K562 (cell line): ENCODE data around the gene MYO9A. TPM values are rescaled to one million over a fixed set of nuclear protein-coding genes. Genes with fewer than 3 reads are reported as not detected.

Experiments
- GATAD2A ChIP-seq: fragments of 450-650 bp; IDR thresholded peaks from 2 replicates; pipeline ENCODE4 v1.6.1; 2017
- KLF10 ChIP-seq: fragments of 250-450 bp; sonication (Bioruptor Pico); IDR thresholded peaks from 2 replicates; pipeline ENCODE4 v1.6.1; 2021; ENCODE audit warnings: matching md5 sums
- NEUROD1 ChIP-seq: fragments of 150-350 bp; IDR thresholded peaks from 2 replicates; pipeline ENCODE4 v1.6.1; 2014; ENCODE audit warnings: borderline replicate concordance, low read length, low read depth; ENCODE audit not compliant: partially characterized antibody
- NR1H2 ChIP-seq: sonication (generic); formaldehyde crosslinking; IDR thresholded peaks from 2 replicates; pipeline ENCODE4 v1.4.0; 2020; ENCODE audit warnings: mild to moderate bottlenecking, missing genetic modification reagents
- RBBP5 ChIP-seq: fragments of 200-600 bp; sonication (generic); IDR thresholded peaks from 2 replicates; pipeline ENCODE4 v1.6.1; 2012; ENCODE audit warnings: borderline replicate concordance, mild to moderate bottlenecking, low read length, control low read depth, inconsistent platforms; ENCODE audit not compliant: insufficient read depth, poor library complexity, severe bottlenecking
- RHOXF2B ChIP-seq: fragments of 250-450 bp; sonication (Bioruptor Pico); conservative IDR thresholded peaks from 2 replicates; pipeline ENCODE4 v1.5.1; 2021
- SMARCB1 ChIP-seq: IDR thresholded peaks from 2 replicates; pipeline ENCODE4 v1.6.1; 2011; ENCODE audit warnings: improper control_type of control experiment, low read depth; ENCODE audit not compliant: insufficient read length
- TCFL5 ChIP-seq: fragments of 250-450 bp; sonication (Bioruptor Pico); conservative IDR thresholded peaks from 2 replicates; pipeline ENCODE4 v1.6.1; 2021; ENCODE audit warnings: mild to moderate bottlenecking, moderate library complexity, matching md5 sums
- YY1 ChIP-seq, 3 experiments: IDR thresholded peaks; 2 replicates each; pipeline ENCODE4 v1.6.1; 2011; ENCODE audit warnings: low read length in 2 of 3, mild to moderate bottlenecking in 2 of 3, moderate library complexity in 2 of 3, borderline replicate concordance in 1 of 3, control low read depth in 1 of 3, low read depth in 1 of 3; ENCODE audit not compliant: insufficient read depth in 3 of 3, insufficient replicate concordance in 2 of 3, control insufficient read depth in 1 of 3, insufficient read length in 1 of 3; ENCODE audit errors: extremely low read depth in 1 of 3
- ZNF175 ChIP-seq: fragments of 200-800 bp; sonication (Bioruptor generic); IDR thresholded peaks from 2 replicates; pipeline ENCODE4 v1.6.1; 2016; ENCODE audit warnings: low read depth, mild to moderate bottlenecking, missing genetic modification characterization, missing compliant biosample characterization
- ZNF583 ChIP-seq: fragments of 250-450 bp; sonication (Bioruptor Pico); IDR thresholded peaks from 2 replicates; pipeline ENCODE4 v1.4.0; 2020
- ZNF764 ChIP-seq: fragments of 250-450 bp; sonication (Bioruptor Pico); IDR thresholded peaks from 2 replicates; pipeline ENCODE4 v1.4.0; 2020; ENCODE audit warnings: low read depth, mild to moderate bottlenecking, moderate library complexity
- polyA plus RNA-seq, 8 experiments: library from polyadenylated mRNA; depleted of rRNA in 4 of 8; stranded (reverse) in 5 of 8; unstranded in 3 of 8; fragments of >200 nt; fragmentation: Nextera tagmentation in 2 of 8; fragmentation: Illumina TruSeq in 1 of 8; extraction: Ambion mirVana in 2 of 8; extraction: Trizol in 1 of 8; gene quantifications; 2 replicates each; pipeline versions ENCODE4 v1.2.1 to v1.2.3, GENCODE V29; 2011 to 2014; ENCODE audit warnings: inconsistent platforms in 1 of 8, missing spikeins in 1 of 8
- total RNA-seq, 7 experiments: library from RNA; depleted of rRNA in 6 of 7; stranded (reverse); fragments of >200 nt in 6 of 7; fragmentation: Illumina TruSeq in 2 of 7; extraction: Trizol in 2 of 7; gene quantifications; 2 replicates each; pipeline versions ENCODE4 v1.2.1 to v1.2.3, GENCODE V29; 2011 to 2021; ENCODE audit warnings: low replicate concordance in 1 of 7
- TF ChIP-seq, protein P1 (sequence below): fragments of 250-450 bp; sonication (Bioruptor Pico); IDR thresholded peaks from 2 replicates; pipeline ENCODE4 v1.4.0; 2020; ENCODE audit warnings: mild to moderate bottlenecking, moderate library complexity
- TF ChIP-seq, protein P2 (sequence below): fragments of 450-650 bp; IDR thresholded peaks from 2 replicates; pipeline ENCODE4 v1.6.1; 2016; ENCODE audit warnings: borderline replicate concordance
- TF ChIP-seq, protein P3 (sequence below): IDR thresholded peaks from 2 replicates; pipeline ENCODE4 v1.6.1; 2011; ENCODE audit warnings: borderline replicate concordance, low read depth, mild to moderate bottlenecking, moderate library complexity, low read length; ENCODE audit not compliant: insufficient read depth, poor library complexity, severe bottlenecking

The MYO9A gene
- total and polyA plus RNA-seq, 9 of the 15 experiments (the other 6 are each of a cell fraction or from before 2014, with no cell fraction given) = 1.9 to 15.4 (median 5.8) TPM

DNA sequence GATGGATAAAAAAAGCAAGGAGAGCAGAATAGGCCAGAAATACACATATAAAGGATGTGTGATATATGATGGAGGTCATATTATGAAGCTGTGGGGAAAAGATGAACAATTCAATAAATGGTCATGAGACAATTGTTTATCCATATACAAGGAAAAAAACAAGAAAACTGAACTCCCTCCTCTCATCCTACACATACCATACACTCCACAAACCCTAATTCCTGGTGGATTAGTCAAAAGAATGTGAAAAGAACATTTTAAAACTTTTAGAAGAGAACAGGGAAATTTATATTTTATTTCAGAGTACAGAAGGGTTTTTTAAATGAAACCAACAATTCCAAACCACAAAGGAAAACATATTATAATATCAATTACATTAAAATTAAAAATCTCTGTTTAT lies 342.1 kb downstream of the MYO9A start (continued):
- no peak for TF ChIP-seq RBBP5
- TF ChIP-seq SMARCB1 = no peak
- TF ChIP-seq KLF10 (CRISPR knock-in tag) = no peak
- TF ChIP-seq, protein P1, sequence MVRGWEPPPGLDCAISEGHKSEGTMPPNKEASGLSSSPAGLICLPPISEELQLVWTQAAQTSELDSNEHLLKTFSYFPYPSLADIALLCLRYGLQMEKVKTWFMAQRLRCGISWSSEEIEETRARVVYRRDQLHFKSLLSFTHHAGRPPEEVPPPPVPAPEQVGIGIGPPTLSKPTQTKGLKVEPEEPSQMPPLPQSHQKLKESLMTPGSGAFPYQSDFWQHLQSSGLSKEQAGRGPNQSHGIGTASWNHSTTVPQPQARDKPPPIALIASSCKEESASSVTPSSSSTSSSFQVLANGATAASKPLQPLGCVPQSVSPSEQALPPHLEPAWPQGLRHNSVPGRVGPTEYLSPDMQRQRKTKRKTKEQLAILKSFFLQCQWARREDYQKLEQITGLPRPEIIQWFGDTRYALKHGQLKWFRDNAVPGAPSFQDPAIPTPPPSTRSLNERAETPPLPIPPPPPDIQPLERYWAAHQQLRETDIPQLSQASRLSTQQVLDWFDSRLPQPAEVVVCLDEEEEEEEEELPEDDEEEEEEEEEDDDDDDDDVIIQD (CRISPR knock-in tag) = no peak
- TF ChIP-seq TCFL5 = no peak
- no peak for TF ChIP-seq NR1H2 (CRISPR knock-in tag)
- no peak for TF ChIP-seq GATAD2A
- TF ChIP-seq ZNF583 = no peak
- TF ChIP-seq, protein P2, sequence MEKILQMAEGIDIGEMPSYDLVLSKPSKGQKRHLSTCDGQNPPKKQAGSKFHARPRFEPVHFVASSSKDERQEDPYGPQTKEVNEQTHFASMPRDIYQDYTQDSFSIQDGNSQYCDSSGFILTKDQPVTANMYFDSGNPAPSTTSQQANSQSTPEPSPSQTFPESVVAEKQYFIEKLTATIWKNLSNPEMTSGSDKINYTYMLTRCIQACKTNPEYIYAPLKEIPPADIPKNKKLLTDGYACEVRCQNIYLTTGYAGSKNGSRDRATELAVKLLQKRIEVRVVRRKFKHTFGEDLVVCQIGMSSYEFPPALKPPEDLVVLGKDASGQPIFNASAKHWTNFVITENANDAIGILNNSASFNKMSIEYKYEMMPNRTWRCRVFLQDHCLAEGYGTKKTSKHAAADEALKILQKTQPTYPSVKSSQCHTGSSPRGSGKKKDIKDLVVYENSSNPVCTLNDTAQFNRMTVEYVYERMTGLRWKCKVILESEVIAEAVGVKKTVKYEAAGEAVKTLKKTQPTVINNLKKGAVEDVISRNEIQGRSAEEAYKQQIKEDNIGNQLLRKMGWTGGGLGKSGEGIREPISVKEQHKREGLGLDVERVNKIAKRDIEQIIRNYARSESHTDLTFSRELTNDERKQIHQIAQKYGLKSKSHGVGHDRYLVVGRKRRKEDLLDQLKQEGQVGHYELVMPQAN = no peak
- no peak for TF ChIP-seq ZNF764 (CRISPR knock-in tag)
- TF ChIP-seq RHOXF2B (CRISPR knock-in tag) = no peak
- no peak for TF ChIP-seq NEUROD1
- TF ChIP-seq ZNF175 = no peak
- TF ChIP-seq YY1 (IDR thresholded peaks at IDR 0.05; ENCODE audit: borderline replicate concordance in 1 of 3, control insufficient read depth in 1 of 3, extremely low read depth in 1 of 3, insufficient read depth in 3 of 3, insufficient read length in 1 of 3, insufficient replicate concordance in 2 of 3, low read depth in 1 of 3, low read length in 2 of 3) = no peak
- TF ChIP-seq, protein P3, sequence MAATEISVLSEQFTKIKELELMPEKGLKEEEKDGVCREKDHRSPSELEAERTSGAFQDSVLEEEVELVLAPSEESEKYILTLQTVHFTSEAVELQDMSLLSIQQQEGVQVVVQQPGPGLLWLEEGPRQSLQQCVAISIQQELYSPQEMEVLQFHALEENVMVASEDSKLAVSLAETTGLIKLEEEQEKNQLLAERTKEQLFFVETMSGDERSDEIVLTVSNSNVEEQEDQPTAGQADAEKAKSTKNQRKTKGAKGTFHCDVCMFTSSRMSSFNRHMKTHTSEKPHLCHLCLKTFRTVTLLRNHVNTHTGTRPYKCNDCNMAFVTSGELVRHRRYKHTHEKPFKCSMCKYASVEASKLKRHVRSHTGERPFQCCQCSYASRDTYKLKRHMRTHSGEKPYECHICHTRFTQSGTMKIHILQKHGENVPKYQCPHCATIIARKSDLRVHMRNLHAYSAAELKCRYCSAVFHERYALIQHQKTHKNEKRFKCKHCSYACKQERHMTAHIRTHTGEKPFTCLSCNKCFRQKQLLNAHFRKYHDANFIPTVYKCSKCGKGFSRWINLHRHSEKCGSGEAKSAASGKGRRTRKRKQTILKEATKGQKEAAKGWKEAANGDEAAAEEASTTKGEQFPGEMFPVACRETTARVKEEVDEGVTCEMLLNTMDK = no peak
